Mesodermal cell (in vitro differentiated cells): ENCODE data around the gene EEF1B2.
"Not testable (repeated sequence)": the region's sequence is repeated elsewhere in the genome, so short reads cannot be mapped to it uniquely, and the experiment has no call there.

Source experiments
- H3K27ac ChIP-seq: 2 replicates; pipeline ENCODE4 v1.7.0; 2013; ENCODE audit warnings: mild to moderate bottlenecking, low read depth, low read length, moderate library complexity; ENCODE audit not compliant: severe bottlenecking
- H3K36me3 ChIP-seq: 2 replicates; pipeline ENCODE4 v1.7.1; 2013; ENCODE audit warnings: mild to moderate bottlenecking, low read length, moderate library complexity; ENCODE audit not compliant: control insufficient read depth, insufficient read depth
- H3K4me1 ChIP-seq: one replicate; pipeline ENCODE4 v1.7.1; 2013; ENCODE audit warnings: mild to moderate bottlenecking, low read length; ENCODE audit not compliant: insufficient read depth, control insufficient read depth, poor library complexity, severe bottlenecking
- H3K4me3 ChIP-seq: 2 replicates; pipeline ENCODE4 v1.7.0; 2013; ENCODE audit warnings: low read length, control low read depth, mild to moderate bottlenecking; ENCODE audit not compliant: insufficient read depth, poor library complexity, severe bottlenecking; ENCODE audit errors: extremely low read depth
- H3K9me3 ChIP-seq: 2 replicates; pipeline ENCODE4 v1.7.1; 2013; ENCODE audit warnings: mild to moderate bottlenecking, low read length, moderate library complexity; ENCODE audit not compliant: control insufficient read depth
- WGBS, 2 experiments: methylation state at CpG; one replicate each; pipeline ENCODE4 v1.1.5; 2013; ENCODE audit warnings: missing lambda C conversion rate in 2 of 2; ENCODE audit not compliant: insufficient coverage in 2 of 2; 5-methylcytosine and 5-hydroxymethylcytosine counted together

Gene EEF1B2

DNA sequence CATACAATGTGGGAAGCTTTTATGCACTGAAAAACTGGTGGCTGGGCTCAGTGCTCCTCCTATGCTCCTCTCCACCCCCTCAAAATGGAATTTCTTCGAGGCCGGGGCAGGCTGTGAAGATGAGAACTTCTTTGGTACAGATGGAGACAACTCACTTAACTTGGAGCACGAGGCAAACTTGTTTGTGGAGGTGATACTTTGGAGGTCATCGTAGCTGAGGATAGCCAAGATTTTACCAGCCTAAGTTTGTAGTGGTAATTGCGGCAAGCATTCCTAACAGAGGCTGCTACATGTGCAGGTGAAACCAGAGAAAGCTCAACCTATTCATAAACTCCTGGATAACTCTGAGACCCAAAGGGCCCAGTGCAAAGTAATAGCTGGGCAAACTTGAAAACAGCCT is 14.0 kb upstream of the EEF1B2 start:
- no peaks in the 10 kb centered on the region for H3K4me1 ChIP-seq
- no peak overlapping the region for H3K4me3 ChIP-seq
- H3K9me3 ChIP-seq = no peaks in the 10 kb centered on the region
- peaks cover 85% of the 10 kb centered on the region for H3K36me3 ChIP-seq
- WGBS, 2 experiments = 98 to 100% methylated on average over 2 to 5 of the region's 5 CpGs
- H3K27ac ChIP-seq = no peak overlapping the region

DNA sequence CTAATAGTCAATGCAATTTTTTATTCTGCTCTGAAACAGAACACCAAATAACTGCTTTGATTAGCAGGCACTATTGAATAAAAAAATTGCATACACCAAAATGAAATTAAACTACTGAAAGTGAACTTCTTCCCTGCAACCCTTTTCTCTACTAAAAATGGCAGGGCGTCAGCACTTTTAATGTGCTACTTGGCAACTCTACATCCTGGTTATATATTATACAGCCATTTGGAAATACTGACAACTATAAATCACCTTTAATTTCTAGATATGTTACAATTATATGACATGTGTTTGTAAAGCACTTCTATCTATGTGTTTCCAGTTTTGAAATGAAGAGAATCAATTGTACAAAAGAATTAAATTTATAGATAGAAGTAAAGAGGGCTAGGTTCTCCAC is 10.4 kb upstream of the EEF1B2 start:
- Histone ChIP-seq H3K4me3 (no peak overlapping the region), H3K4me1 (no peaks in the 10 kb centered on the region), H3K9me3 (no peaks in the 10 kb centered on the region), H3K27ac (no peak overlapping the region), H3K36me3 (peaks cover 84% of the 10 kb centered on the region)
- no CpG with 5 or more reads among the region's 1 CpG for WGBS, 2 experiments

DNA sequence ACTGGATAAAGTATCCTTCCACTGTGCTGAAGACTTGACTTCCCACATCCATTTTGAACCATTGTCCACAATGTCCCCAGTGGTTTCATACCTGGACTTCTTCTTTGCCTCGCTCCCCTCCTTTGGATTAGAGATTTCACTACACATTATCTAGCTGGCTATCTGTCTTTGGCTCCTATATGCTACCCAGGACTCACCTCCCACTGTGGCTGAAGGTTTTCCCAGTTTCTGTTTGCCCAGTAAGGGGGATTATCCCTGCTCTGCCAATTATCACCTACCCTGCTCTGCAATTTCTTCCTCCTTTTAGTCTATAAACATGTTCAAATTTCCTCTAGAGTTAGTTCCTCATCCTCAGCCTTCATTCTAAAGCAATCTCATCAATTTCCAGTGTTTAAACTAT is 9.5 kb upstream of the EEF1B2 start:
- 80% methylated on average over 1 of the region's 1 CpG for WGBS, 2 experiments
- no peak overlapping the region for H3K27ac ChIP-seq
- H3K4me3 ChIP-seq = no peak overlapping the region
- H3K4me1 ChIP-seq = no peaks in the 10 kb centered on the region
- no peaks in the 10 kb centered on the region for H3K9me3 ChIP-seq
- peaks cover 79% of the 10 kb centered on the region for H3K36me3 ChIP-seq

DNA sequence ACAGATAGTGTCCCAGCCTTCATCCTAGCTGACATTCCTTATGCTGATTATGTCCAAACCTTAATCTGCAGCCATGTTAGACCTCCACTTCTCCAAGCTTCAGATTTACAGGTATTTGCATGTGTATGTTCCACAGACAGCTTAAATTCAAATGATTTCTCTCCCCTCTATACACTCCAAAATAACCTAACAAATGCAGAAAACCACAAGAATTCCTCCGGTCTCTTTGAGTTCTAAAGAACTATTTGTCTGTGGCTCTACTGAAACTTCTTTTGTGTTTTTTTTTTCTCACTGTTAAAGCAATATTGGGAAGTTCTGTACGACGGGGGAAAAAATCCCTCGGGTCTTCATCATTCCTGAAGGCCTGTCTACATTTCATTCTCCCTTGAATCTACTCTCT is 9.1 kb upstream of the EEF1B2 start:
- peaks cover 79% of the 10 kb centered on the region for H3K36me3 ChIP-seq
- H3K4me3 ChIP-seq = no peak overlapping the region
- WGBS, 2 experiments = 89% methylated on average over 4 of the region's 4 CpGs; no CpG with 5 or more reads in 1 of the 2 experiments
- H3K4me1 ChIP-seq = no peaks in the 10 kb centered on the region
- H3K27ac ChIP-seq = no peak overlapping the region
- no peaks in the 10 kb centered on the region for H3K9me3 ChIP-seq

DNA sequence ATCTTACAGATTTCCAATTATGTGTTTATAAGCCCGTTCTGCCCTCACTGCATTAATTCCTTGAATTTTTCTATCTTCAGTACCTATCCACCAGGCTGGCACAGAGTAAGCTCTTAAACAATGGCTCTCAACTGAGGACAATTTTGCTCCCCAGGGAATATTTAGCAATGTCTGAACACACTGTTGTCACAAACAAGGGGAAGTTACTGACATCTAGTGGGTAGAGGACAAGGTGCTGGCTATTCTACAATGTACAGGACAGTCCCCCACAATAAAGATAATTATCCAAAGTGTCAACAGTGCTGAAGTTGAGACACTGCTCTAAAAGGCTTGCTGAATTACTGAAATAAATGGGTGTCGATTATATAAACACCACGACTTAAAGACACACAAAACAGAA is 5.5 kb upstream of the EEF1B2 start:
- Histone ChIP-seq H3K27ac (no peak overlapping the region), H3K36me3 (peaks cover 72% of the 10 kb centered on the region), H3K4me1 (no peaks in the 10 kb centered on the region), H3K9me3 (no peaks in the 10 kb centered on the region), H3K4me3 (no peak overlapping the region)
- 100% methylated on average over 1 of the region's 3 CpGs; no CpG with 5 or more reads in 1 of the 2 experiments for WGBS, 2 experiments

DNA sequence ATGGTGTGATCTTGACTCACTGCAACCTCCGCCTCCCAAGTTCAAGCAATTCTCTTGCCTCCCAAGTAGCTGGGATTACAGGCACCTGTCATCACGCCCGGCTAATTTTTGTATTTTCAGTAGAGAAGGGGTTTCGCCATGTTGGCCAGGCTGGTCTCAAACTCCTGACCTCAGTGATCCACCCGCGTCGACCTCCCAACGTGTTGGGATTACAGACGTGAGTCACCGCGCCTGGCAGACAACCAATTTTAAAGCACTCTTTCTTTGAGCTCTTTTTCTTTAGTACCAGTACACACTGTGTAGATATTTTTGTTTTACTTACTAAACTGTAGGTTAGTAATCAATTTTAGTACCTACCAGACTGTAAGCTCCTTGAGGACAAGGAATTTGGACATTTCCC is 2.7 kb upstream of the EEF1B2 start:
- not testable (repeated sequence) for H3K27ac ChIP-seq, H3K9me3 ChIP-seq, H3K4me1 ChIP-seq, H3K4me3 ChIP-seq
- 93 to 96% methylated on average over 8 to 11 of the region's 11 CpGs for WGBS, 2 experiments
- peaks cover 60% of the 10 kb centered on the region for H3K36me3 ChIP-seq

DNA sequence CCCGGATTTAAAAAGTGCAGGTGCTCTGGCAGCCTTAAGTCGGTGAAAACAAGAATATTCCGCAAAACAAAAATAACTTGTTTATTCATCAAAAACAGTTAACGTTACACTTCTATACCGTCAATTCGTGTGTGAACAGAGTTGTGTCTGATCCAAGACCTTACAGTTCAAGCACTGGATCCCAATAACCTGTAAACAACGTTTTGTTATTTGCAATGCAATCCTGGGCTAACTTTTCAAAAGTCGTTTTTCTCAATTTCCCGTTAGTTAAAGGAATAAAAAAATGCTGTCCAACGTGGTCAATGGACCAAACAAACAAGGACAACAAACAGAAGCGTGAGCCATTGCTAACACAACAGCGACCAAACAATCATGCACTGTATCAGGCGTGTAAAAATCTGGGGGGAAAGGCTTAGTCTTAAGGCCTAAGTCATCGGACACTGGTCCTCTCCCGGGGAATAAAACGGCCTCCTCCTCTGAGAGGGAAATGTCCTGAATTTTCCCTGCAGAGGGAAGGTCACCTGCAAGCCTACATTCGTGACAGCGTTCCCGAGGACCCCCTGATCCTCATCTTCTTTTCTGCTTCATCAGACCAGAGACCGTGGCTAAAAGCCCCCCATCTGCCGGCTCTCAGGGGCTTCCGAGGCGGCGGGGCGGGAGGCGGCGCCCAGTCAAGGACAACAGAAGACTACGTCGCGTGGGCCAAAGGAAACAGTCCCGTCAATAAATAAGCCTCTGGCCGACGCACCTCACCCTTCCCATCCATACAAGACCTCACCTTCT is 941 bp upstream of the EEF1B2 start:
- peaks cover 14% of the 10 kb centered on the region for H3K4me1 ChIP-seq
- H3K9me3 ChIP-seq = no peaks in the 10 kb centered on the region
- 0% methylated on average over 21 to 29 of the region's 33 CpGs for WGBS, 2 experiments
- H3K4me3 ChIP-seq = peak overlapping the region; percentile 98
- H3K36me3 ChIP-seq = peaks cover 62% of the 10 kb centered on the region
- H3K27ac ChIP-seq = peak overlapping the region; percentile 91

DNA sequence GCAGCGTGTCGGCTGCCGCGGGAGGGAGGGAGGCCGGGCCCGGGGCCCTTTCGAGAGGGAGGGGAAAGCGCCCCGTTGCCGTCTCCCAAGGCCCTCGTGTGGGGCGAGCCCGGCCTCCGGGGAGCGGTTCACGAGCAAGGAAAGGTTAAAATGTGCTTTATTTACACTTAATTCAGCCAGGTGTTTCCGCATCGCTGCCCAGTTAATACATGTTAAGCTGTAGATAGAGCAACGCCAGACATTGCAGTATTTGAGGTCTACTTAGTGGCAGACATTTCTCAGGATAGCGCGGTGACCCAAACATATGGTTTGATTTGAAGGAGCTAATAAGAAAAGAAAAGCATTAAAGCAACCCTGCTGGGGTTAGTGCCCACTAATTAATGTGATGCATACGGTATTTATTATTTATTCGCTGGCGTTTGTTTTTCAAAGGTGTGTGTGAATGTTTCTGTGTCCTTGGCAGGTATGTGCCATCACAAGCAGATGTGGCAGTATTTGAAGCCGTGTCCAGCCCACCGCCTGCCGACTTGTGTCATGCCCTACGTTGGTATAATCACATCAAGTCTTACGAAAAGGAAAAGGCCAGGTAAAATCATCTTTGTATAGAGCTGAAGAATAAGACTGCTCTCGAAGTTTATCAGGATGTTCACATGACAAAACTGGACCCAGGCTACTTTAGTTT is 571 bp downstream of the EEF1B2 start:
- H3K36me3 ChIP-seq = peaks cover 65% of the 10 kb centered on the region
- peak overlapping the region; percentile 98 for H3K4me3 ChIP-seq
- H3K9me3 ChIP-seq = no peaks in the 10 kb centered on the region
- WGBS, 2 experiments = 2 to 5% methylated on average over 17 to 30 of the region's 30 CpGs
- peak overlapping the region; percentile 91 for H3K27ac ChIP-seq
- H3K4me1 ChIP-seq = peaks cover 14% of the 10 kb centered on the region

DNA sequence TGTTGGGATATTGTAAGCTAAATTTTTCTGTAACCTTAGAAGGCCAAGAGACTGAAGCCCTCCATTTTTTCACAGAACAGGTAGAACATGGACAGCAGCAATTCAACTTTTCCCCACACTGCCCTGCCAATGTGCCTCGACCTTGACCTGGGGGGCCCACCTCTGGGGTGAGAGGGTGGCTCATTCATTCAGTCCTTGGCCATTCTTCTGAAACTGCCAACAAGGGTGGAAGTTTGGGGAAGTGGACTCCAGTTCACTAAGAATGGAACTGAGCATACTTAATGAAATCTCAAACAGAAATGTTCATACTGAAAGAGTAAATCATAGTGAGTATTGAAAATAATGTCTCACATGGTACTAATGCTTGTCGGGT is 1.1 kb downstream of the EEF1B2 start:
- peak overlapping the region; percentile 98 for H3K4me3 ChIP-seq
- no peaks in the 10 kb centered on the region for H3K9me3 ChIP-seq
- H3K36me3 ChIP-seq = peaks cover 65% of the 10 kb centered on the region
- WGBS, 2 experiments = 81 to 100% methylated on average over 1 of the region's 2 CpGs
- H3K4me1 ChIP-seq = peaks cover 14% of the 10 kb centered on the region
- H3K27ac ChIP-seq = no peak overlapping the region

DNA sequence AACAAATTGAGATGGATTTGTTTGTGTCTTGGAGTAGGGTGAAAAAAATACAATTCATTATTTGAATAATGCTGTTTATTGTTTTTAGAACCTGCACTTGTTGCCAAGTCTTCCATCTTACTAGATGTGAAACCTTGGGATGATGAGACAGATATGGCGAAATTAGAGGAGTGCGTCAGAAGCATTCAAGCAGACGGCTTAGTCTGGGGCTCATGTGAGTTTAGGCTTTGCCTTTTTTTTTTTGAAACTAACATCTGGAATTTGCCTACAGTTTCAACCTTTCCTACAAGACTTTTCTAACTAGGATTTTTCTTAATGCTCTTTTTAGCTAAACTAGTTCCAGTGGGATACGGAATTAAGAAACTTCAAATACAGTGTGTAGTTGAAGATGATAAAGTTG is 2.7 kb downstream of the EEF1B2 start:
- peaks cover 60% of the 10 kb centered on the region for H3K36me3 ChIP-seq
- no CpG with 5 or more reads among the region's 4 CpGs for WGBS, 2 experiments
- H3K4me3 ChIP-seq, H3K9me3 ChIP-seq, H3K27ac ChIP-seq: not testable (repeated sequence)
- peaks cover 14% of the 10 kb centered on the region for H3K4me1 ChIP-seq
